ELR (cell line): ENCODE results near the gene LAG3.

ENCODE experiments used
- DNase-seq: peaks from one replicate; pipeline ENCODE4 v3.0.0-alpha.2; 2015; ENCODE audit warnings: low read depth

Gene LAG3

DNA sequence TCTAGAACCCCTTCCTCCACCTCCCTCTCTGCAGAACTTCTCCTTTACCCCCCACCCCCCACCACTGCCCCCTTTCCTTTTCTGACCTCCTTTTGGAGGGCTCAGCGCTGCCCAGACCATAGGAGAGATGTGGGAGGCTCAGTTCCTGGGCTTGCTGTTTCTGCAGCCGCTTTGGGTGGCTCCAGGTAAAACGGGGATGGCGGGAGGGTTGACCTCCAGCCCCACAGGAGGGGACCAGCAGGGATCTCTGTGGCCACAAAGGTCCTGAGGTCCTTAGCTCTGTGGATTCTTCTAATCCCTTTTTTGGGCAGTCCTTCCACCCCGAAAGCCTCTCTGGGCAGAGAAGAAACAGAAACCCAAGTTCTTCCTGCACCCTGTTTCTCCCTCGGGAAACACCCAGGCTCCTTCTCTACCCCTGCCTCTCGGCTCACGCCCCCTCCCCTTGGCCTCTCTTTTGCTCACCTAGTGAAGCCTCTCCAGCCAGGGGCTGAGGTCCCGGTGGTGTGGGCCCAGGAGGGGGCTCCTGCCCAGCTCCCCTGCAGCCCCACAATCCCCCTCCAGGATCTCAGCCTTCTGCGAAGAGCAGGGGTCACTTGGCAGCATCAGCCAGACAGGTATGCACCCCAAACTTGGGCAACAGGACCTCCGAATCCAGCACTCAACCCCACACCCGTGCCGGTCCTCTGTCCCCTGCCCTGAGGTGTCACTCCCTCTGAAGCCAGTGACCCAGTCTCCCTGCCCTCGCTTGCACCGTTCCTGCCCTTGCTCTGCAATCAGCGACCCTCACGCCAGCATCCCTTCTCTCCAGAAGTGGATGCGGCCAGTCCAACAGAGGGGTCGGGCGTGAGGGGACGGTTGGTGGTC, 638 bp downstream of the LAG3 start:
- no peak for DNase-seq

DNA sequence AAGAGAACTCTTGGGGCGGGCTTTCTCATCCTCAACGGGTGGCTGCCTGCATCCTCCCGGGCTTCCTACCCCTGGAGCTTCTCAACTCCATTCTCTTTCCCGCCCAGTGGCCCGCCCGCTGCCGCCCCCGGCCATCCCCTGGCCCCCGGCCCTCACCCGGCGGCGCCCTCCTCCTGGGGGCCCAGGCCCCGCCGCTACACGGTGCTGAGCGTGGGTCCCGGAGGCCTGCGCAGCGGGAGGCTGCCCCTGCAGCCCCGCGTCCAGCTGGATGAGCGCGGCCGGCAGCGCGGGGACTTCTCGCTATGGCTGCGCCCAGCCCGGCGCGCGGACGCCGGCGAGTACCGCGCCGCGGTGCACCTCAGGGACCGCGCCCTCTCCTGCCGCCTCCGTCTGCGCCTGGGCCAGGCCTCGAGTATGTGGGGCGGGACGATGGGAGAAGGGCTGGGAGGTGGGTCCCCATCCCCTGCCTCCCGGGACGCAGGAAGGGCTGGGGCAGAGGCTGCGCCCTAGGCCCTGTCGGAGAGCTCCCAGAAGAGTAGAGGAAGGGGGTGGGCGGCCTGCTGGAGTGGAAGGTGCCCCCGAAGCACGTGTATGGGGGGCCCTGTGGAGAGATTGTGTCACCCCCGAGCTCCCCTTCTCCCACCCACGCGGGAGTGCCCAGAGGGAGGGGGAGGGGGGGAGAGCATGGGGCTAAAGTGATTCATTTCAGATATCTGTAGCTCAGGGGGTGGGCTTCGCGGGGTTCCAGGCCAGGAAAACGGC, 1.5 kb downstream of the LAG3 start:
- no peak for DNase-seq

DNA sequence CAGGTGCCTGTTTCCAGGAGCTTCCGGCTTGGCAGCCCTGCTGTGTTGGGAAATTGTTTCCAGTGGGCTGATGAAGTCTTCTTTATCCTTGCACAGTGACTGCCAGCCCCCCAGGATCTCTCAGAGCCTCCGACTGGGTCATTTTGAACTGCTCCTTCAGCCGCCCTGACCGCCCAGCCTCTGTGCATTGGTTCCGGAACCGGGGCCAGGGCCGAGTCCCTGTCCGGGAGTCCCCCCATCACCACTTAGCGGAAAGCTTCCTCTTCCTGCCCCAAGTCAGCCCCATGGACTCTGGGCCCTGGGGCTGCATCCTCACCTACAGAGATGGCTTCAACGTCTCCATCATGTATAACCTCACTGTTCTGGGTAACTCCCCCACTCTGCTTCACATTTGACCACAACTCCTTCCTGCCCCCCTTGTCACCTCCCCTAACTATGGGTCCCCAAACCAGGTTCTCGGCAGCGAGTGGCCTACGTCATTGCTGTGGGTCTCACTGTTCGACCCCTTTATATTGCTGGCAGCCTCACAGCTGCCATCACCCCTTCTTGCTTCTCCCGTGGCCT, 2.3 kb downstream of the LAG3 start:
- DNase-seq: no peak

DNA sequence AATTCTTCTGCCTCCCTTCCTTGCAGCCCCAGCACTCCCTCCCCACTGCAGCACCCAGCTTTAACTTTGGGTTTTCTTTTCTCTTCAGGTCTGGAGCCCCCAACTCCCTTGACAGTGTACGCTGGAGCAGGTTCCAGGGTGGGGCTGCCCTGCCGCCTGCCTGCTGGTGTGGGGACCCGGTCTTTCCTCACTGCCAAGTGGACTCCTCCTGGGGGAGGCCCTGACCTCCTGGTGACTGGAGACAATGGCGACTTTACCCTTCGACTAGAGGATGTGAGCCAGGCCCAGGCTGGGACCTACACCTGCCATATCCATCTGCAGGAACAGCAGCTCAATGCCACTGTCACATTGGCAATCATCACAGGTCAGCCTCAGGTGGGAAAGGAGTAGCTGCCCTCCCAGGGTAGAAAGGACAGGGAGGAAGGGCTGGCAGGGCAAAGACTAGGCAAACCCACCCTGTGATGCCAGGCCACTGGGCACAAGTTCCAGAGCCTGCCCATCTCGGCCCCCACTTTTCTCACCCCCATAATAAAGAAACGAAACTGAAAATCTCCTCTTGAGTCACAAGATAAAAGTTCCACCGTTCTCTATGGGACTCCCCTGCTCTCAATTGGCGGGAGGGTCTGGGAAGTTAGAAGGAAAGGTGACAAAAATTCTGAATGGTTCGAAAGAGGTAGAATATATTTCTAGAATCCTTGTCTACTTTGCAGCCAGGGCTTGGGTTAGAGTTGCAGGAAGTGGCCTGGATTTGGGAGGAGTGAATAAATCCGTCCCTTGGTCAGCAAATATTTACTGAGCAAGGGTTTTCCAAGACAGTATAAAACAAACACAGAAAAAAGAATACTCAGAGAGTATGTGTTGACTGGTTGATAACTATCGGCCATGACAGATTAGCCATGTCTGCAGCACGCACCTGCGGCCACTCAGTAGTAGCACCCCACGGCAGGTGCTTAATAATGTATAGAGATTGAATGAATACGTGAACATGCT, 3.2 kb downstream of the LAG3 start:
- DNase-seq: no peak

DNA sequence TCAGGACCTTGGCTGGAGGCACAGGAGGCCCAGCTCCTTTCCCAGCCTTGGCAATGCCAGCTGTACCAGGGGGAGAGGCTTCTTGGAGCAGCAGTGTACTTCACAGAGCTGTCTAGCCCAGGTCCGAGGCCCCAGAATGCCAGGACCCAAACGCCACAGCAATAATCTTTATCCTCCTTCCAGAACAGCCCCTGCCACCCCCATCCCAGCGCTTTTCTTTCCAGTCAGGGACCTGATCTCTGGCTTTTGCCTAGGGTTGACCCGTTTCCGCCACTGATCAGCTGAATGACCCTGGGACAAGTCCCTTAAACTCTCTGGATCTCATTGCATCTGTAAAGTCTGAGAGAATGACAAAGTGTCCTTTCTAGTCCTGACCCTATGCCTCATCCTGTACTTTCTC, 5.1 kb downstream of the LAG3 start:
- DNase-seq: no peak

DNA sequence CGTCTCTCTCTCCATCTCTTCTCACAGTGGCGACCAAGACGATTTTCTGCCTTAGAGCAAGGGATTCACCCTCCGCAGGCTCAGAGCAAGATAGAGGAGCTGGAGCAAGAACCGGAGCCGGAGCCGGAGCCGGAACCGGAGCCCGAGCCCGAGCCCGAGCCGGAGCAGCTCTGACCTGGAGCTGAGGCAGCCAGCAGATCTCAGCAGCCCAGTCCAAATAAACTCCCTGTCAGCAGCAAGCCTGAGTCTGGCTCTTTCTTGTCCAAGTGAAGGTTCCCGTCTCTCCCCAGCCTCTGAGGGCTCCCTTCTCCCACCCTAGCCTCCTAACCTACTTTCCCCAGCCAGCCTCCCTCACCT, 5.9 kb downstream of the LAG3 start:
- peak; percentile 45 for DNase-seq

DNA sequence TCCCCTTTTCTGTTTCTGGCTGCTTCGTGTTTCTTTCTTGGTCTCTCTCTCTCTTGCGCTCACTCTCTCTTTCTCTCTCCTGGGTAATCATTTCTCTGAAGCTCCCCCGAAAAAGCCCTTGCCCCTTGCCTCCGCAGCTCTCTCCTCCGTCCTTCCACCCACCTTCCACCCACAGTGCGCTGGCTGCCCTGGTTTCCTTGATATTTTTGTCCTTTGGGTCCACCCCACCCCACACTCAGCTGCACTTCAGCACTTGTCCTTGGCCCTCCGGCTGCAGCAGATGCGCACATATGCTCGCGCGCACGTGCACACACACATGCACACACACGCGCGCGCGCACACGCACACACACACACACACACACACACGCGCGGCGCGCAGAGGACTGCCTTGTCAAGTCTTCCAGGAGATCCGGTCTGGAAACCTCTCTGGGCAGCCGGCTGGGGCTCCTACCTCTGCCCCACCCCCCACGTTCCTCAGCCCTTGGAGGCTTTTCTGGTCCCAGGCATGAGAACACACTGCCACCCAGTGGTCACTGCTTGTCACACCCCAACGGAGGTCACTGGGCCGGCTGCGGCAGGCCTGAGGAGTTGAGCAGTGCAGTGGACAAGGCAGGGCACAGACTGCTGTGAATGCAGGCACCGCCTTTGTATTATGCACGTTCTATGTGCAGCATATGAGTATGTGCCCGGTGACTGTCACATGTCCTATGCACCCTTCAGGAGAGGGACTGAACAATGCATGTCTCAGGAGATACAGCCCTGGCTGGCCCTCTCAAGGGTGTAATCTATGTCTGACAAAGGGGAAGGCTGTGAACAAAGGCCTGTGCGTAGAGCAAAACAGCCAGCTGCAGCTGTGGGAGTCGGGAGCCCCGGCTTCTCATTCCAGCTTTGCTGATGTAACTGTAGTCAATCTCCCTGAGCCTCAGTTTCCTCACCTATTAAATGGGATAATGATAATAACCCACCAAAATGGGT, 6.5 kb downstream of the LAG3 start:
- peak; percentile 95 for DNase-seq

DNA sequence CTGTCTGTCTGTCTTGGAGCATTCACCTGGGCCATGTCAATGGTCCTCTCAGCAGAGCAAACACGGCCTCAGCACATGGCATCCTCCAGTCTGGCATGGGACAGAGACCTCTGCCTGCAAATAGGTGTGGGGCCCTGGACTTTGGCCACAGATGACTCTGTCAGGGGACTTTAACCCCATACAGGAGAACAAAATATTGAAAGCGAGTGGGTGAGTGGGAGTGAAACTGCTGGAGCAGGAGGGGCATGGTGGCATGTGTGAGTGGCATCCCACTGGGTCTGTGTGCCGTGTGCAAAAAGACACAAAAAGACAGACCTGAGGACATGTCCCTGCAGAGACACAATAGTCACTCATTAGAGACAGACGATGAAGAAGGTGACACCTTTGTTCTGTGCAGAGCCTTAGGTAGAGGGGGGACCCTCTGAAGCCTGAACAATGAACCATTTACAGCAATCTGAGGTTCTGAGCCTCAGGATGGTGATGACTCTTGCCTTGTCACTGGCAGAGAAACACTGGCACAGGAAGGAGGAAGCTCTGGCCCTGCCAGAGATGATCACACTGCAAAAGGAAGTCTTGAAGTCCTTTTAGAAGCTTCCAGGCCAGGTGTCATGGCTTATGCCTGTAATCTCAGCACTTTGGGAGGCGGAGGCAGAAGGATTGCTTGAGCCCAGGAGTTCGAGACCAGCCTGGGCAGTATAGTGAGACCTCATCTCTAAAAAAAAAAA, 7.5 kb downstream of the LAG3 start:
- DNase-seq: no peak

DNA sequence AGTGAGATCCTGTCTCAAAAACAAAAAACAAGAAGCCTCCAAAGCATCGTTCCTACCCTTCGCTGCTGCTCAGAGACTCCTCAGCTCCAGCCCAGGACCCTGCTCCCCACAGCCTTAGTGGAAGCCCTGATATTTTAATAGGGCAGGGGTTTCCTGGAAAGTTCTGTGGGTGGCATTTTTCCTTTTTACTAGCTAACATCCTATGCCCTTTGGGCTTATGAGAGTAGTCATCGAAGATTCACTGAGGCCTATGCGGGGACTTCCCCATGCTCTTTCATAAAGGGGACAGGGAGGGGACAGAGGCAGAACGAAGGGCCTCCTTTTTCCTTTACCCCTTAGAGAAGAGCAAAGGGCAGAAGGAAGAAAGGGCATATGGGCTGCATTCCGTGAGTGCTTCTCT, 8.3 kb downstream of the LAG3 start:
- DNase-seq: no peak

DNA sequence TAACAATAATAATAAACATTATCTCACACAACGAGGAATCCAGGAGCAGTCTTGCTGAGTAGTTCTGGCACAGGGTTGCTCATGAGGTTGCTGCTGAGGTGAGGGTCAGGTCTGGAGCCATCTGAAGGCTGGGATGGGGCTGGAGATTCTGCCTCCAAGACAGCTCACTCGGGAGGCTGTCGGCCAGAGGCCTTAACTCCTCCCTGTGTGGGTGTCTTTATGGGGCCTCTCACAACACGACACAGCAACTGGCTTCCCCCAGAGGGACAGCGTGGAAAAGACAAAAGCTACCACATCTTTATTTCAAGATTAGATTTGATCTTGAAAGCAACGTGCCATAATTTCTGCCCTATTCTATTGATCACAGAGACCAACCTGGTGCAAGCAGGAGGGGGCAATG, 9.8 kb downstream of the LAG3 start:
- no peak for DNase-seq

DNA sequence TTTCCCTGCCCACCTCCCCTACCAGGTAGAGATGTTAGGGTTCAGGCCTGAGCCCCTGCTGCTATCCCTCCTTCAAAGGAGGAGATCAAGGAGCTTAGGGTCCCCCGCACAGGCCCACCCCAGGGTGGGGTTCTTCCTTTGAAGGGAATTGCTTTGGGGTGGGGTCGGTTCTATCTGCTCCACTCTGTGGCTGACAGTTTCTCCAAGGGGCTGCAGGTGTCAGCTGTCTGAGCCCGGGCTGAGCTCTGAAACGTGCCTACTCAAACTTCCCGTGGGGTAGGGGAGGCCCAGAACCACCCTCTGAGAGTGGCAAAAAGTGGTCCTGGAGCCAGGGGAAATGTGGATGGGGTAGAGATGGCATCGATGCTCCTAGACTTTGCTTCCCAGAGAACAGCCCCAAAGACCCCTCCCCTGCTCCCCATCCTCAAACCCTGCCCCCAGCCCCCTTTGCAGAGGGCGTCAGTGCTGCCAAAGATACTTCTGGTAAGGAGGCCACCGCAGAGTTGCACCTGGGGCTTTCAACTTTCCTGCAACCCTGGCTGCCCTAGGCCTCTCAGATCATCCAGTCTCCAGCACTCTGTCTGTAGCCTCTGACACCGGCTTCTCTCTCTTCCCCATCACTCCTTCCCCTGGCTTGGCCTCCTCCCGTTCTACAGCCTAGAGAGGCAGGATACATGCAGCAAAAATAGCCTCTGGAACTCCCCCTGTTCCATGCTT, 10.7 kb downstream of the LAG3 start:
- DNase-seq: no peak

DNA sequence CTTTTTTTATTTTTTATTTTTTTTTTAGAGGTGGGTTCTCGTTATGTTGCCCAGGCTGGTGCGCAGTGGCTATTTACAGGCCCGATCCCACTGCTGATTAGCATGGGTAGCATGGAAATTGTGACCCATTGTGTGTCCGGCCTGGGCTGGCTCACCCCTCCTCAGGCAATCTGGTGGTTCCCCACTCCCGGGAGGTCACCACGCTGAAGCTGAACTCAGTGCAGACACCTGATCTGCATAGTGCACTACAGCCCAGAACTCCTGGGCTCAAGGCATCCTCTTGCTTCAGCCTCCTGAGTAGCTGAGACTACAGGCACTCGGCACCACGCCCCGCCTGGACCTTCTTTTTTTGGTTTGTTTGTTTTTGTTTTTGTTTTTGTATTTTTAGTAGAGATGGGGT, 11.5 kb downstream of the LAG3 start:
- no peak for DNase-seq

DNA sequence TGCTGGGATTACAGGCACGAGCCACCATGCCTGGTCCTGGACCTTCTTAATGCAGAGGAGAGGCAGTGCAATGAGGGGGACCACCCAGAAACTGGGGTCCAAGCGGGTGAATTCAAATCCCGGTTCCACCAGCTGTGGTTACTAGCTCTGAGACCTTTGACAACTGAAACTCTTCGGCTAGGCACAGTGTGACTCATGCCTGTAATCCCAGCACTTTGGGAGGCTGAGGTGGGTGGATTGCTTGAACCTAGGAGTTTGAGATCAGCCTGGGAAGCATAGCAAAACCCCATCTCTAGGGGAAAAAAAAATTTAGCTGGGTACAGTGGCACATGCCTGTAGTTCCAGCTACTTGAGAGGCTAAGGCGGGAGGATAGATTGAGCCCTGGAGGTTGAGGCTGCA, 12.0 kb downstream of the LAG3 start:
- peak; percentile 14 for DNase-seq

DNA sequence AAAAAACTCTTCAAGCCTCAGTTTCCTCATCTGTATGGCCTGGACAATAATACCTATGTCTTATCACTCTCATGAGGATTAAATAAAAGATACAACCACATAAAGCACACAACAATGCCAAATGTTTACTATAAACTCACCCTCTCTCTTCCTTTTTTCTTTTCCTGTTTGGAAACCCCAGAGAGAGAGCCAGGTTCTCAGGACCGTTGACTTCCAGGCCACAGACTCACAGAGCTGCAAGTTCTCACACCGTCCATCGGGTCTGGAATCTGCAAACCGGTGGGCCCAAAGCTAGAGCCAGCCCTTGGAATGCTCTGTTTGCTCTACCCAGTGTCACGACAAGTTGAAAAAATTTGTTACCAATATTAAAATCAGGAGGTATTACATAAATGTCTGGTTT, 12.4 kb downstream of the LAG3 start:
- DNase-seq: no peak

DNA sequence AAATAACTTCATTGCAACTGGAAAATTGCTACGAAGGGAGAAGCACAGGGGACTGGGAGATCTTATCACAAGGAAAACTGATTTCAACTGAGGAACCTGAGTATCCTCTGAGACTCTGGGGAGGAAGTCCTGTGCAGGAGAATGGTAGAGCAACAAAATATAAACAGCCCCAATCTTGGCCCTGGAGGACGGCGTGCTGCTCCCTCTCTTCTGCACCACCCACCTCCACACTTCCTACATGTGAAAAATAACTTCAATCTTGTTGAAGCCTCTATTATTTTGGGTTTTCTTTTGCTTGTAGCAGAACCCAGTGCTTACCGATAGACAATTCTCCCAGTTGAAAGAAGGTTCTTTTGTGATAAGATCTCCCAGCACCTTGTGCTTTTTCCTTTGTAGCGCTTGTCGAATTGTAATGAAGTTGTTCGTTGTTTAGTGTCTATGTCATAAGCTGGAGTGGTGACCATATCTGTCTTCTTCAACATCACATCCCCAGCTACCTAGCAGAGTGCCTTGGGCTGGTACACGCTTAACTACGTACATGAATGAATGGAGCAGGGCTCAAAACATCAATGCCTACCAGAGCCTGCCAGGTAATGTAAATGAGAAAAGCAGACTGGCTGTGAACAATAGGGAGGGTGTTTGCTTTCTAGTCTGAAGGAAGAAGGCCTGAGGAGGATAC, 14.2 kb downstream of the LAG3 start:
- DNase-seq: no peak

DNA sequence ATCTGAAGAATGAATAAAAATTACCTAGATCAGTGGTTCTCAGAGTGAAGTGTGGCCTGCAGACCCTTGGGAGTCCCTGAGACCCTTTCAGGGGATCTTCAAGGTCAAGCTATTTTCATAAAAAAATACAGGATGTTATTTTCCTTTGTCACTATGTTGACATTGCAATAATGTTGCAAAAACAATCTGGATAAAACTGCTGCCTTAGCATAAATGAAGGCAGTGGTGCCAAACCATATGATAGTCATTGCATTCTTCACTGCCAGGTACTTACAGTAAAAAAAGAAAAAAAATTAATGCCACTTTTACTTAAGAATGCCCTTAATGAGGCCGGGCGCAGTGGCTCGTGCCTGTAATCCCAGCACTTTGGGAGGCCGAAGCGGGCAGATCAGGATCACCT, 15.0 kb downstream of the LAG3 start:
- no peak for DNase-seq

DNA sequence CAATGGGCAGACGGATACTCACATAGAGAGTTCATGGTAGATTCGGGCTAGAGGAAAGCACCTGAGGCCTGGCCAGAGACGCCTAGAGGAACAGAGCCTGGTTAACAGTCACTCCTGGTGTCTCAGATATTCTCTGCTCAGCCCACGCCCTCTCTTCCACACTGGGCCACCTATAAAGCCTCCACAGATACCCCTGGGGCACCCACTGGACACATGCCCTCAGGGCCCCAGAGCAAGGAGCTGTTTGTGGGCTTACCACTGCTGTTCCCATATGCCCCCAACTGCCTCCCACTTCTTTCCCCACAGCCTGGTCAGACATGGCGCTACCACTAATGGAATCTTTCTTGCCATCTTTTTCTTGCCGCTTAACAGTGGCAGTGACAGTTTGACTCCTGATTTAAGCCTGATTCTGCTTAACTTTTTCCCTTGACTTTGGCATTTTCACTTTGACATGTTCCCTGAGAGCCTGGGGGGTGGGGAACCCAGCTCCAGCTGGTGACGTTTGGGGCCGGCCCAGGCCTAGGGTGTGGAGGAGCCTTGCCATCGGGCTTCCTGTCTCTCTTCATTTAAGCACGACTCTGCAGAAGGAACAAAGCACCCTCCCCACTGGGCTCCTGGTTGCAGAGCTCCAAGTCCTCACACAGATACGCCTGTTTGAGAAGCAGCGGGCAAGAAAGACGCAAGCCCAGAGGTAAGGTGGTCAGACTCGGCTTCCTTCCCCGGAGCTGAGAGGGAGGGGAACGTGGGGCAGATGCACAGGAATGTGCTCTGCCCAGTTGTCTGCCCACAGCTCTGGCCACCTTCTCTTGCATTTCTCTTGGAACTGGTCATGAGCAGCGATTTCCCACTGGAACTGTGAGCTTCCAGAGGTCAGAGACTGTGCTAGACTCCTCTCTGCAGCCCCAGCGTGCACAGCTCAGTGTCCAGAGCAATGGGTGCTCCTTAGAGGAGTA, 16.9 kb downstream of the LAG3 start, which contains the start of gene CD4:
TSS of gene CD4 (plus strand) at position 557 of the 953 bp plus-strand sequence. CDS start 10,611 bp downstream, outside the sequence.
- no peak for DNase-seq
